NB4 (cell line): Measurements from ENCODE around the gene IL31.

ENCODE experiments used
- DNase-seq: peaks from one replicate; pipeline ENCODE4 v3.0.0; 2010; ENCODE audit warnings: low read depth
- H3K4me3 ChIP-seq: one replicate; pipeline ENCODE4 v1.5.1; 2011; ENCODE audit warnings: mild to moderate bottlenecking, low read depth, low read length, moderate library complexity
- CTCF ChIP-seq: IDR thresholded peaks from one replicate; pipeline ENCODE4 v1.5.1; 2012; ENCODE audit warnings: low read depth, low read length
- MAX ChIP-seq: IDR thresholded peaks from 2 replicates; pipeline ENCODE4 v1.6.1; 2011; ENCODE audit warnings: low read depth, low read length
- MYC ChIP-seq: IDR thresholded peaks from 2 replicates; pipeline ENCODE4 v1.6.1; 2011; ENCODE audit warnings: low read depth, low read length
- POLR2A ChIP-seq: IDR thresholded peaks from 2 replicates; pipeline ENCODE4 v1.6.1; 2011; ENCODE audit warnings: mild to moderate bottlenecking; ENCODE audit not compliant: insufficient read length; ENCODE audit errors: extremely low read depth

IL31 gene

GRCh38 chr12:122138181-122138580 is 35.8 kb downstream of the IL31 start:
- no peak overlapping the region for H3K4me3 ChIP-seq
- TF ChIP-seq MYC (no peak), MAX (no peak), CTCF (no peak), POLR2A (no peak)
- no peak for DNase-seq

GRCh38 chr12:122137681-122138080 is 36.3 kb downstream of the IL31 start:
- no peak for TF ChIP-seq POLR2A
- TF ChIP-seq MAX: no peak
- no peak for TF ChIP-seq MYC
- no peak for TF ChIP-seq CTCF
- no peak for DNase-seq
- H3K4me3 ChIP-seq: no peak overlapping the region

- peak; percentile 43 for DNase-seq
- TF ChIP-seq POLR2A (no peak), MYC (no peak), MAX (no peak), CTCF (peak; percentile 39)
- H3K4me3 ChIP-seq: no peak overlapping the region
Observed at GRCh38 chr12:122137229-122137628, 36.8 kb downstream of the IL31 start.

- DNase-seq: no peak
- H3K4me3 ChIP-seq: no peak overlapping the region
- TF ChIP-seq MYC (no peak), POLR2A (no peak), CTCF (no peak), MAX (no peak)
Observed at GRCh38 chr12:122135437-122136031, 38.5 kb downstream of the IL31 start.

- TF ChIP-seq POLR2A: no peak
- no peak for TF ChIP-seq MAX
- no peak for TF ChIP-seq CTCF
- TF ChIP-seq MYC: no peak
- no peak for DNase-seq
Observed at GRCh38 chr12:122133192-122133950, 40.6 kb downstream of the IL31 start.

More at GRCh38 chr12:122133192-122133950, 40.6 kb downstream of the IL31 start:
- no peak overlapping the region for H3K4me3 ChIP-seq
